ENCODE data around the gene MED15.

DNA sequence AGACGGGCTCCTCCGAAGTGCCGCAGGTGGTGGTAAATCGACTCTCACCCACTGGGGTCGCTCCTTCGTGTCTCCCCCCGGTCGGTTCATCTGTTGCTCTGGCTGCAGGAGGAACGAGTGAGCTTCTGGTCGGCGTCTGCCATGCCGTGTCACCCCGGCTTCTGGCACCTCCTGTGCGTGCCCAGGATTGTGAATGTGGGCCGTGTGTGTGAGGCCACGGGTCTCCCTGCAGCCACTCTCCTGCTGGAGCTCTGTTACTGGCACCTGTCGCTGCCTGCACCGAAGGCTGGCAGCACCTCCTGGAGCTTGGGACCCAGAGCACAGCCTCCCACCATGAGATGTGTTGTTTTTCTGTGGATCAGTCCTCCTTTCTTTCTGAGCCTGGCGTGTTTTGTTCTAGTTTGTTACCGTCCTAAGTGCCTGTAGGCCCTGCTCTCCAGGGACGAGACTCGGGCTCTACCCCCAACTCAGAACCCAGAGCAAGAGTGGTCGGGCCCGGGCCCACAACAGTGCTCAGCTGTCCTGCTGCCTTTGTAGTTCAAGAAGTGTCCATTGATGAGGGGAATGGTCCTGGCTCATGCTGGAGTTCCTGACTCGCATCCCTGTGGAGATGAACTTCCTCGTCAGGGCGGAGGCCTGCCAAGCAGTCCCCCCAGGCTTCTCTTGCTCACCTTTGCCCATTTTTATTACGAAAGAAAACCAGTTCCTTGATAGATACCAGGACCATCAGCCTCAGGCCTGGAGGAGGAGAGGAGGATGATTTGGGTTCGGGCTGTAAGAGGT is 66.6 kb downstream of the MED15 start:
- TF ChIP-seq, protein P1, sequence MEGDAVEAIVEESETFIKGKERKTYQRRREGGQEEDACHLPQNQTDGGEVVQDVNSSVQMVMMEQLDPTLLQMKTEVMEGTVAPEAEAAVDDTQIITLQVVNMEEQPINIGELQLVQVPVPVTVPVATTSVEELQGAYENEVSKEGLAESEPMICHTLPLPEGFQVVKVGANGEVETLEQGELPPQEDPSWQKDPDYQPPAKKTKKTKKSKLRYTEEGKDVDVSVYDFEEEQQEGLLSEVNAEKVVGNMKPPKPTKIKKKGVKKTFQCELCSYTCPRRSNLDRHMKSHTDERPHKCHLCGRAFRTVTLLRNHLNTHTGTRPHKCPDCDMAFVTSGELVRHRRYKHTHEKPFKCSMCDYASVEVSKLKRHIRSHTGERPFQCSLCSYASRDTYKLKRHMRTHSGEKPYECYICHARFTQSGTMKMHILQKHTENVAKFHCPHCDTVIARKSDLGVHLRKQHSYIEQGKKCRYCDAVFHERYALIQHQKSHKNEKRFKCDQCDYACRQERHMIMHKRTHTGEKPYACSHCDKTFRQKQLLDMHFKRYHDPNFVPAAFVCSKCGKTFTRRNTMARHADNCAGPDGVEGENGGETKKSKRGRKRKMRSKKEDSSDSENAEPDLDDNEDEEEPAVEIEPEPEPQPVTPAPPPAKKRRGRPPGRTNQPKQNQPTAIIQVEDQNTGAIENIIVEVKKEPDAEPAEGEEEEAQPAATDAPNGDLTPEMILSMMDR (IDR thresholded peaks at IDR 0.05) = no peak
- no peak for TF ChIP-seq EP300 (IDR thresholded peaks at IDR 0.05)
- no peak for TF ChIP-seq POLR2A (IDR thresholded peaks at IDR 0.05)
- no peak for TF ChIP-seq POLR2AphosphoS5 (IDR thresholded peaks at IDR 0.05)
